RWPE1 (cell line): ENCODE results near the gene EEF1AKMT2.

Source experiments
- CTCF ChIA-PET: fragments of 350-600 bp; sonication (Branson Sonifier 250); formaldehyde crosslinking; extraction: SDS; loops from one replicate; lab custom pipeline; 2021; lab: Yijun Ruan, JAX
- POLR2A ChIA-PET: fragments of 400-600 bp; formaldehyde crosslinking; extraction: SDS; loops from one replicate; lab custom pipeline; 2020; ENCODE audit warnings: antibody characterized with exemption; ENCODE audit not compliant: low non-redundant PET; lab: Yijun Ruan, JAX
- DNase-seq: peaks from one replicate; pipeline ENCODE4 v3.0.0; 2012; ENCODE audit warnings: low spot score
- H3K27ac ChIP-seq: fragments of 450-650 bp; 2 replicates; pipeline ENCODE4 v1.5.1; 2017
- CTCF ChIP-seq: fragments of 450-650 bp; conservative IDR thresholded peaks from 2 replicates; pipeline ENCODE4 v1.5.1; 2017; ENCODE audit warnings: low read depth, mild to moderate bottlenecking

EEF1AKMT2 gene

GRCh38 chr10:124791547-124792348 is at the start of gene EEF1AKMT2:
TSS of gene EEF1AKMT2 (minus strand) at chr10:124791887. CDS start at chr10:124791833, 54 bp downstream.
- ChIA-PET CTCF (interaction anchor here (0.7 to 0.8 kb wide), 3 partner anchors 50 to 355 kb away, joined by 3 to 4 read pairs (median 3); no protein-coding TSS in a partner anchor), POLR2A (interaction anchor here (0.6 to 1.1 kb wide), 6 partner anchors 10 to 752 kb away, joined by 3 to 4 read pairs (median 3); partner anchors contain the start of gene ABRAXAS2)
- DNase-seq, result peak; percentile 94
- TF ChIP-seq CTCF, result 0 out of 2 replicates have a peak, but pooled peaks have one; percentile 18
- H3K27ac ChIP-seq, result peak within 1 kb of the TSS; percentile 87

- ChIA-PET CTCF (interaction anchor here (0.6 kb wide), 1 partner anchor 75 kb away, joined by 3 read pairs; no protein-coding TSS in a partner anchor), POLR2A (interaction anchor here (0.7 kb wide), 1 partner anchor 25 kb away, joined by 5 read pairs; no protein-coding TSS in a partner anchor)
- no peak overlapping the region for H3K27ac ChIP-seq
- DNase-seq, result no peak
- no peak for TF ChIP-seq CTCF
Measured at GRCh38 chr10:124837687-124838086, 46.0 kb upstream of the EEF1AKMT2 start.

- CTCF ChIA-PET, result interaction anchor here (0.7 kb wide), 1 partner anchor 285 kb away, joined by 4 read pairs; no protein-coding TSS in a partner anchor
- TF ChIP-seq CTCF, result no peak
- DNase-seq, result no peak
- POLR2A ChIA-PET, result no interaction called here
- no peak overlapping the region for H3K27ac ChIP-seq
Measured at GRCh38 chr10:124831116-124831515, 39.4 kb upstream of the EEF1AKMT2 start.

- CTCF ChIA-PET, result interaction anchor here (0.6 to 1.5 kb wide), 3 partner anchors 12 to 285 kb away, joined by 3 to 4 read pairs (median 4); no protein-coding TSS in a partner anchor
- DNase-seq, result no peak
- no peak overlapping the region for H3K27ac ChIP-seq
- TF ChIP-seq CTCF, result no peak
- POLR2A ChIA-PET, result no interaction called here
Measured at GRCh38 chr10:124830445-124830844, 38.8 kb upstream of the EEF1AKMT2 start.

GRCh38 chr10:124829447-124830115 is 37.9 kb upstream of the EEF1AKMT2 start:
- DNase-seq, result no peak
- TF ChIP-seq CTCF, result no peak
- POLR2A ChIA-PET, result no interaction called here
- CTCF ChIA-PET, result interaction anchor here (0.6 to 1.5 kb wide), 3 partner anchors 13 to 299 kb away, joined by 3 to 4 read pairs (median 3); no protein-coding TSS in a partner anchor
- no peak overlapping the region for H3K27ac ChIP-seq

- DNase-seq, result peak; percentile 58
- CTCF ChIA-PET, result interaction anchor here (0.5 to 1.0 kb wide), 7 partner anchors 11 to 297 kb away, joined by 3 to 8 read pairs (median 3); no protein-coding TSS in a partner anchor
- POLR2A ChIA-PET, result no interaction called here
- TF ChIP-seq CTCF, result peak; percentile 69
- H3K27ac ChIP-seq, result no peak overlapping the region
Measured at GRCh38 chr10:124827474-124827873, 35.8 kb upstream of the EEF1AKMT2 start.
